ENCODE measurements around the gene CELSR1.

CELSR1 gene

GRCh38 chr22:46484861-46485595 is 52.4 kb downstream of the CELSR1 start:
- no peak for ATAC-seq
- TF ChIP-seq TSHZ2 (CRISPR knock-in tag; IDR thresholded peaks at IDR 0.05) (no peak), RARB (CRISPR knock-in tag; IDR thresholded peaks at IDR 0.05) (no peak), CSRNP3 (CRISPR knock-in tag; IDR thresholded peaks at IDR 0.05) (no peak), TOX (CRISPR knock-in tag; IDR thresholded peaks at IDR 0.05; ENCODE audit: borderline replicate concordance) (no peak), OSR1 (CRISPR knock-in tag; IDR thresholded peaks at IDR 0.05) (no peak), SNAI2 (CRISPR knock-in tag; IDR thresholded peaks at IDR 0.05) (no peak), POU6F1 (CRISPR knock-in tag; IDR thresholded peaks at IDR 0.05; ENCODE audit: borderline replicate concordance, low read depth) (no peak), ISL1 (CRISPR knock-in tag; IDR thresholded peaks at IDR 0.05) (no peak), PPARA (CRISPR knock-in tag; IDR thresholded peaks at IDR 0.05; ENCODE audit: borderline replicate concordance) (no peak), ESRRG (CRISPR knock-in tag; IDR thresholded peaks at IDR 0.05) (no peak), ZNF565 (CRISPR knock-in tag; conservative IDR thresholded peaks at IDR 0.05; ENCODE audit: low read depth) (no peak), PATZ1 (CRISPR knock-in tag; IDR thresholded peaks at IDR 0.05; ENCODE audit: borderline replicate concordance) (no peak)

GRCh38 chr22:46484156-46484860 is 53.1 kb downstream of the CELSR1 start:
- no peak for TF ChIP-seq ZFP3 (CRISPR knock-in tag; IDR thresholded peaks at IDR 0.05)
- TF ChIP-seq CSDC2 (CRISPR knock-in tag; IDR thresholded peaks at IDR 0.05), result no peak
- no peak for TF ChIP-seq PPARA (CRISPR knock-in tag; IDR thresholded peaks at IDR 0.05; ENCODE audit: borderline replicate concordance)
- no peak for TF ChIP-seq TSHZ2 (CRISPR knock-in tag; IDR thresholded peaks at IDR 0.05)
- ATAC-seq, result no peak

GRCh38 chr22:46483353-46483752 is 54.1 kb downstream of the CELSR1 start:
- no peak for ATAC-seq
- TF ChIP-seq ZNF565 (CRISPR knock-in tag; conservative IDR thresholded peaks at IDR 0.05; ENCODE audit: low read depth), result no peak
- TF ChIP-seq CREB5 (CRISPR knock-in tag; IDR thresholded peaks at IDR 0.05; ENCODE audit: low read depth), result no peak
